CD4-positive, alpha-beta T cell (primary cell): ENCODE measurements around the gene PKNOX1. TPM values are rescaled to one million over a fixed set of nuclear protein-coding genes. Genes with fewer than 3 reads are reported as not detected.

ENCODE experiments used
- ATAC-seq: fragments of 200-7000 bp; cut with Tn5 transposase; one replicate; pipeline ENCODE4 v1.10.0; 2022; ENCODE audit warnings: mild to moderate bottlenecking; ENCODE audit not compliant: poor library complexity
- CTCF ChIA-PET: fragments of 350-600 bp; sonication (Branson Sonifier 250); formaldehyde crosslinking; loops from one replicate; lab custom pipeline; 2021; ENCODE audit warnings: antibody characterized with exemption, inconsistent platforms; lab: Charles Lee
- POLR2A ChIA-PET: fragments of 350-600 bp; sonication (Branson Sonifier 250); formaldehyde crosslinking; loops from one replicate; lab custom pipeline; 2021; ENCODE audit warnings: antibody characterized with exemption, inconsistent platforms; lab: Charles Lee
- DNase-seq, 14 experiments: peaks; one replicate each; pipeline ENCODE4 v3.0.0-alpha.2; 2013 to 2020; ENCODE audit warnings: mixed read lengths in 2 of 14
- H3K27ac ChIP-seq, 2 donors: one replicate each; pipeline versions ENCODE4 v1.5.1 to v1.7.0; 2013; ENCODE audit warnings: low read length in 2 of 2, low read depth in 1 of 2, mild to moderate bottlenecking in 1 of 2
- H3K27me3 ChIP-seq, 2 experiments: 1 replicate in 1 of 2; 2 replicates in 1 of 2; pipeline versions ENCODE4 v1.6.1 to v1.7.0; 2013; ENCODE audit warnings: low read length in 2 of 2, control low read depth in 1 of 2, mild to moderate bottlenecking in 1 of 2, moderate library complexity in 1 of 2; ENCODE audit not compliant: insufficient read depth in 2 of 2, control insufficient read depth in 1 of 2
- H3K36me3 ChIP-seq: one replicate; pipeline ENCODE4 v1.6.1; 2013; ENCODE audit warnings: low read length, control low read depth; ENCODE audit not compliant: insufficient read depth
- H3K4me1 ChIP-seq: one replicate; pipeline ENCODE4 v1.6.1; 2013; ENCODE audit warnings: low read length, control low read depth; ENCODE audit not compliant: insufficient read depth
- H3K4me3 ChIP-seq: one replicate; pipeline ENCODE4 v1.5.1; 2013; ENCODE audit warnings: mild to moderate bottlenecking, low read length, moderate library complexity
- H3K9me3 ChIP-seq, 2 experiments: 1 replicate in 1 of 2; 2 replicates in 1 of 2; pipeline versions ENCODE4 v1.6.1 to v1.7.0; 2013; ENCODE audit warnings: low read length in 2 of 2, mild to moderate bottlenecking in 2 of 2, control low read depth in 1 of 2, moderate library complexity in 1 of 2; ENCODE audit not compliant: control insufficient read depth in 1 of 2, insufficient read depth in 1 of 2
- H3K27ac Mint-ChIP-seq: one replicate; pipeline ENCODE4 v1.8.0; 2020; ENCODE audit warnings: mixed read lengths
- H3K27me3 Mint-ChIP-seq: one replicate; pipeline ENCODE4 v1.8.0; 2021; ENCODE audit warnings: mixed read lengths
- H3K36me3 Mint-ChIP-seq: one replicate; pipeline ENCODE4 v1.8.0; 2021; ENCODE audit warnings: low read depth, mixed read lengths
- H3K4me1 Mint-ChIP-seq: one replicate; pipeline ENCODE4 v1.8.0; 2021; ENCODE audit warnings: low read depth, mixed read lengths
- H3K4me3 Mint-ChIP-seq: one replicate; pipeline ENCODE4 v1.8.0; 2020; ENCODE audit warnings: mild to moderate bottlenecking, mixed read lengths
- H3K9me3 Mint-ChIP-seq: one replicate; pipeline ENCODE4 v1.8.0; 2020; ENCODE audit warnings: mixed read lengths
- intact Hi-C, 2 experiments: fragments of 100-400 bp; cut with DNase I in 1 of 2; cut with micrococcal nuclease in 1 of 2; formaldehyde crosslinking; loops; one replicate each; pipeline versions ENCODE4 v1.15.1 to v1.9.0; 2023 to 2025; cut with DNase I, micrococcal nuclease
- total RNA-seq, 174 experiments: library from RNA in 2 of 174; stranded (reverse) in 2 of 174; gene quantifications; one replicate each; pipeline ENCODE4 v1.2.3 and lab custom pipeline; 2021 to 2026
- TF ChIP-seq, protein P1 (sequence below): fragments of 200-600 bp; IDR thresholded peaks from one replicate; pipeline ENCODE4 v1.8.0; 2022; ENCODE audit warnings: antibody characterized with exemption, mild to moderate bottlenecking

PKNOX1 gene
- total RNA-seq, 2 experiments from 2014 or later = 10.3 TPM

DNA sequence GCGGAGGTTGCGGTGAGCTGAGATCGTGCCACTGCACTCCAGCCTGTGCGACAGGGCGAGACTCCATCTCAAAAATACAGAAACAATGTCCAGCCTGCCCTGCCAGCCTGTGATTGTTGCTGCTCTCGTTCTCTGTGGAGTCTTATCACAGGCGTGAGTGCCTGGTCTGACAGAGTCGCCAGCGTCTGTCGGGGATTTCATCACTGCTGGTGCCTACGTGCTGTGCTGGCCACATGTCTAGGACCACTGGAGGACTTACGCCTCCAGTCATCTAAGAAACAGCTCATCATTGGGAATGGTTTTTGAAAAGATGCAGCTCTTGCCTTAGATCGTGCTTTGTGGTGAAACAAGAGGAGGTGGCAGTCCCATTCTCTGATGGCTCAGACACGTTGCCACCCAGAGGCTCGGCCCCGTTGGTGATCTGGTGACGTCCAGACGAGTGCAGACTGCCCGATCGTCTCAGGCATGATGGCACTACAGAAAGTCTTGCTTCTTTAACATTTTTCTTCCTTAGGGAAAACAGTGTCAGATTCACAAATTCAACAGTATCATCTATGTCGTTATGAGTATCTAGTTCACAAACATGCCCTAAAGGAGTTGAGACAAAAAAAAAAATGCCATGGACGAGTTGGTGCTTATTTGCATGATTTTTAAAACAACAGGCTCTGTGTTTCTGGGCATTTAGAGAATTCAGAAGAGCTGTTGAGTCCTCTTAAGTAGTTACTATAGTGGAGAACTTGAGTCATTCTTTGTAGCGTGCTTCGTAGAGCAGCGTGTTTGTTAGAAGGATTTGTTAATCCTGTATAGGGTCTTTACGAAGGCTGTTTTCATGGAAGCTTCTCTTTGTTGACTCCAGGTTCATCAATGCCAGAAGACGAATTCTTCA, 53.7 kb downstream of the PKNOX1 start:
- Mint-ChIP-seq H3K9me3 (no peaks in the 10 kb centered on the region), H3K4me1 (no peaks in the 10 kb centered on the region), H3K27me3 (no peaks in the 10 kb centered on the region), H3K27ac (no peak overlapping the region), H3K4me3 (no peak overlapping the region), H3K36me3 (peaks cover 96% of the 10 kb centered on the region)
- H3K4me1 ChIP-seq = no peaks in the 10 kb centered on the region
- POLR2A ChIA-PET = no interaction called here
- CTCF ChIA-PET = no interaction called here
- H3K4me3 ChIP-seq = no peak overlapping the region
- H3K27me3 ChIP-seq = no peaks in the 10 kb centered on the region
- intact Hi-C loops = no loop called here
- TF ChIP-seq, protein P1, sequence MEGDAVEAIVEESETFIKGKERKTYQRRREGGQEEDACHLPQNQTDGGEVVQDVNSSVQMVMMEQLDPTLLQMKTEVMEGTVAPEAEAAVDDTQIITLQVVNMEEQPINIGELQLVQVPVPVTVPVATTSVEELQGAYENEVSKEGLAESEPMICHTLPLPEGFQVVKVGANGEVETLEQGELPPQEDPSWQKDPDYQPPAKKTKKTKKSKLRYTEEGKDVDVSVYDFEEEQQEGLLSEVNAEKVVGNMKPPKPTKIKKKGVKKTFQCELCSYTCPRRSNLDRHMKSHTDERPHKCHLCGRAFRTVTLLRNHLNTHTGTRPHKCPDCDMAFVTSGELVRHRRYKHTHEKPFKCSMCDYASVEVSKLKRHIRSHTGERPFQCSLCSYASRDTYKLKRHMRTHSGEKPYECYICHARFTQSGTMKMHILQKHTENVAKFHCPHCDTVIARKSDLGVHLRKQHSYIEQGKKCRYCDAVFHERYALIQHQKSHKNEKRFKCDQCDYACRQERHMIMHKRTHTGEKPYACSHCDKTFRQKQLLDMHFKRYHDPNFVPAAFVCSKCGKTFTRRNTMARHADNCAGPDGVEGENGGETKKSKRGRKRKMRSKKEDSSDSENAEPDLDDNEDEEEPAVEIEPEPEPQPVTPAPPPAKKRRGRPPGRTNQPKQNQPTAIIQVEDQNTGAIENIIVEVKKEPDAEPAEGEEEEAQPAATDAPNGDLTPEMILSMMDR = no peak
- DNase-seq = no peak
- H3K36me3 ChIP-seq = peaks cover 68% of the 10 kb centered on the region
- H3K9me3 ChIP-seq = no peaks in the 10 kb centered on the region
- ATAC-seq = no peak
- H3K27ac ChIP-seq = no peak overlapping the region

DNA sequence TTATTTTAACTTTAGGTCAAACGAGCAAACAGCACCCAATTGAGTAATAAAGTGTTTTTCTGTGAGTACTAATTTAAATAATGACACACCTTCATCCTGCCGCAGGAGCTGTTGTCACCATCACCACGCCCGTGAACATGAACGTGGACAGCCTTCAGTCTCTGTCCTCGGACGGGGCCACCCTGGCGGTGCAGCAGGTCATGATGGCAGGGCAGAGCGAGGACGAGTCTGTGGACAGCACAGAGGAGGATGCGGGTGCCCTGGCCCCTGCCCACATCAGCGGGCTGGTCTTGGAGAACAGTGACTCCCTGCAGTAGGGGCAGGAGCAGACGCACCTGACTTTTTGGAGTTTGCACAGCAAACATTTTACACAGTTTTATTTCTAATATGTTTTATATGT, 55.4 kb downstream of the PKNOX1 start:
- Histone ChIP-seq H3K9me3 (no peaks in the 10 kb centered on the region), H3K4me1 (no peaks in the 10 kb centered on the region), H3K27ac (no peak overlapping the region), H3K27me3 (no peaks in the 10 kb centered on the region), H3K36me3 (peaks cover 55% of the 10 kb centered on the region), H3K4me3 (no peak overlapping the region)
- POLR2A ChIA-PET = no interaction called here
- peaks cover 93% of the 10 kb centered on the region for H3K36me3 Mint-ChIP-seq
- intact Hi-C loops = no loop called here
- DNase-seq (no peak), ATAC-seq (no peak)
- H3K4me3 Mint-ChIP-seq = no peak overlapping the region
- H3K9me3 Mint-ChIP-seq = no peaks in the 10 kb centered on the region
- no peaks in the 10 kb centered on the region for H3K4me1 Mint-ChIP-seq
- no peaks in the 10 kb centered on the region for H3K27me3 Mint-ChIP-seq
- H3K27ac Mint-ChIP-seq = no peak overlapping the region
- CTCF ChIA-PET = no interaction called here
- TF ChIP-seq, protein P1 = no peak

DNA sequence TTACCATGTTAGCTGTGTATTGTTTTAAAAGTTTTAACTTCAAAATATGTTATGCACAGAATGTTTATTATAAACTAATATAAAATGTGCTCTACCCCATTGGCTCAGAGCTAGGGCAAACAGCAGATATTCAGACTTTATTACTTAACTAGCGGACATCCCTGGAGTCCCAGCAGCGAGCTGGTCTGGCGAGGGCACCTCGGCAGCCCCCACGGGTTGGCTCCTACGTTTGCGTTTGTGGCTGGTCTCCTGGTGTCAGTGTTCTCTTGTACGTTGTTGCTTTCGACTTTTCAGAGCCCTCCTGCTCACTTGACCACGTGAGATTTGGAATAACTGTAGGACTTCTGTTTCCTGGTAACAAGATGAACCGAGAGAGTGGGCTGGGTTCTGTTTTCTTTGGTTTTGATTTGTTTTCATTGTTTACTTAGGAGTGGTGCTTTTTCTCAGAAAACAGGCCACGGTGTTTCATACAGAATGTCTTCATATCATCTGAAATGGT, 56.8 kb downstream of the PKNOX1 start:
- ATAC-seq = no peak
- ChIA-PET POLR2A (no interaction called here), CTCF (no interaction called here)
- DNase-seq = no peak
- Mint-ChIP-seq H3K4me1 (no peaks in the 10 kb centered on the region), H3K4me3 (no peak overlapping the region), H3K9me3 (no peaks in the 10 kb centered on the region), H3K36me3 (peaks cover 86% of the 10 kb centered on the region), H3K27ac (no peak overlapping the region), H3K27me3 (no peaks in the 10 kb centered on the region)
- Histone ChIP-seq H3K27ac (no peak overlapping the region), H3K4me1 (no peaks in the 10 kb centered on the region), H3K4me3 (no peak overlapping the region), H3K9me3 (no peaks in the 10 kb centered on the region), H3K36me3 (peaks cover 43% of the 10 kb centered on the region), H3K27me3 (no peaks in the 10 kb centered on the region)
- intact Hi-C loops = no loop called here
- TF ChIP-seq, protein P1 = no peak
